KMS-11 (cell line): ENCODE measurements around the gene TAS2R5.

Experiments used
- H2AFZ ChIP-seq: fragments of 200-600 bp; sonication (generic); 2 replicates; pipeline ENCODE4 v1.6.1; 2016; ENCODE audit warnings: antibody characterized with exemption, mixed run types, low read depth
- H3K27ac ChIP-seq: fragments of 200-600 bp; sonication (generic); 2 replicates; pipeline ENCODE4 v1.6.1; 2016; ENCODE audit warnings: mild to moderate bottlenecking, mixed run types
- H3K27me3 ChIP-seq: fragments of 200-600 bp; sonication (generic); 2 replicates; pipeline ENCODE4 v1.6.1; 2017; ENCODE audit warnings: mild to moderate bottlenecking, low read depth, mixed run types, moderate library complexity; ENCODE audit not compliant: insufficient read depth
- H3K36me3 ChIP-seq: fragments of 200-600 bp; sonication (generic); 2 replicates; pipeline ENCODE4 v1.6.1; 2017; ENCODE audit warnings: mild to moderate bottlenecking, mixed run types; ENCODE audit not compliant: insufficient read depth
- H3K4me1 ChIP-seq: fragments of 200-600 bp; sonication (generic); 2 replicates; pipeline ENCODE4 v1.6.1; 2016; ENCODE audit warnings: mild to moderate bottlenecking, low read depth, mixed run types; ENCODE audit not compliant: poor library complexity, severe bottlenecking
- H3K4me2 ChIP-seq: fragments of 200-600 bp; sonication (generic); 2 replicates; pipeline ENCODE4 v1.7.0; 2016; ENCODE audit warnings: mild to moderate bottlenecking, mixed run types
- H3K4me3 ChIP-seq: fragments of 200-600 bp; sonication (generic); IDR thresholded peaks from 2 replicates; pipeline ENCODE4 v1.6.1; 2017; ENCODE audit warnings: low read depth, low read length, mixed read lengths; ENCODE audit not compliant: insufficient read depth
- H3K79me2 ChIP-seq: fragments of 200-600 bp; sonication (generic); 2 replicates; pipeline ENCODE4 v1.6.1; 2016; ENCODE audit warnings: low read depth, mixed run types; ENCODE audit not compliant: insufficient read depth
- H3K9ac ChIP-seq: fragments of 200-600 bp; sonication (generic); 2 replicates; pipeline ENCODE4 v1.6.1; 2016; ENCODE audit warnings: mild to moderate bottlenecking, mixed run types
- H4K20me1 ChIP-seq: fragments of 200-600 bp; sonication (generic); 2 replicates; pipeline ENCODE4 v1.6.1; 2016; ENCODE audit warnings: mild to moderate bottlenecking, mixed run types; ENCODE audit not compliant: insufficient read depth
- CTCF ChIP-seq: fragments of 200-600 bp; sonication (generic); conservative IDR thresholded peaks from 2 replicates; pipeline ENCODE4 v1.6.1; 2017; ENCODE audit warnings: low read depth, mild to moderate bottlenecking, antibody characterized with exemption, low read length, moderate library complexity, mixed read lengths

Gene TAS2R5

DNA sequence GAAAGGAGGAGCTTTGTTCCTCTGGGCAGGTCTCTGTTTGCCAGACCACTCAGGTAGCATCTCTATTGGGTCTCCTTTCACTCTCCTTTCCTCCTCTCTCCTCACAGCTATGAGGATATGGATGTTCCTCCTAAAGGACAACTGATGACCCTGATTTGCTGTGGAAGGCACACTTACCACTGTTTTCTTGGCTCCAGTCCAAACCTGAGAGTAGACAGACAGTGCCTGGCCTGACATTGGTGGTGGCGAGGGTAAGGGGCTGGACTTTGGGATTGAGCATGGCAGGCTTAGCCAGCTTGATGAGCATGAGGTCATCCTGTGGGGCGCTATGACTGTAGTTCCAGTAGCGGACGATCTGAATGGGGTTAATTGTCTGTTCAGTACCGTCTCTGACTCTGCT lies 47.7 kb downstream of the TAS2R5 start:
- H3K4me2 ChIP-seq, result no peak overlapping the region
- no peak overlapping the region for H3K27ac ChIP-seq
- H3K36me3 ChIP-seq, result no peaks in the 10 kb centered on the region
- no peak for TF ChIP-seq CTCF
- no peak overlapping the region for H3K4me3 ChIP-seq
- no peaks in the 10 kb centered on the region for H3K27me3 ChIP-seq
- no peaks in the 10 kb centered on the region for H3K79me2 ChIP-seq
- no peak overlapping the region for H2AFZ ChIP-seq
- H4K20me1 ChIP-seq, result no peaks in the 10 kb centered on the region
- H3K4me1 ChIP-seq, result no peaks in the 10 kb centered on the region
- H3K9ac ChIP-seq, result no peak overlapping the region

GRCh38 chr7:141838581-141838980 lies 48.6 kb downstream of the TAS2R5 start:
- H3K36me3 ChIP-seq, result no peaks in the 10 kb centered on the region
- H2AFZ ChIP-seq, result no peak overlapping the region
- no peak overlapping the region for H3K4me3 ChIP-seq
- no peak for TF ChIP-seq CTCF
- no peak overlapping the region for H3K9ac ChIP-seq
- no peak overlapping the region for H3K27ac ChIP-seq
- H3K79me2 ChIP-seq, result no peaks in the 10 kb centered on the region
- no peak overlapping the region for H3K4me2 ChIP-seq
- H3K4me1 ChIP-seq, result no peaks in the 10 kb centered on the region
- H4K20me1 ChIP-seq, result no peaks in the 10 kb centered on the region
- no peaks in the 10 kb centered on the region for H3K27me3 ChIP-seq

- TF ChIP-seq CTCF, result no peak
- no peak overlapping the region for H3K4me3 ChIP-seq
- H4K20me1 ChIP-seq, result no peaks in the 10 kb centered on the region
These were observed 49.2 kb downstream of the TAS2R5 start for GRCh38 chr7:141839256-141839655.

DNA sequence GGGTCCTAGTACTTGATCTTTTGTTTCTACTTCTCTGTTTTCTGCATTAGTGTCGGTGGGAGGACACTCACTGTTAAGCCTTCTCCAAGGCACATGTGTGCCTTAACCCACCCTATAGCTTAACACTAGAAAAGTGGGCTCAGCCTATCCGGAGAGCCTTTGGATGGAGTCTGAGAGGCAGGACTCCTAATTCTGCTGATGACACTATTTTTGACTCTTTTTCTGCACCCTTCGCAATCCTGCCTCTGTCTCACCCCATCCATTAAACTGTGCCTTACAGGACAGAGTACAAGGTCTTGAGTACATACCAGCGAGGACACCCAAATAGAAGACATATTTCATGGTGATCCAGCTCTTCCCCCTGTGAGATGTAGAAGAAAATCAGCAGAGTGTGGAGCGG lies 50.7 kb downstream of the TAS2R5 start:
- Histone ChIP-seq H3K4me1 (no peaks in the 10 kb centered on the region), H3K79me2 (no peaks in the 10 kb centered on the region), H2AFZ (no peak overlapping the region), H3K4me3 (no peak overlapping the region), H3K9ac (no peak overlapping the region), H3K27me3 (no peaks in the 10 kb centered on the region), H3K27ac (no peak overlapping the region), H3K4me2 (no peak overlapping the region), H3K36me3 (no peaks in the 10 kb centered on the region), H4K20me1 (no peaks in the 10 kb centered on the region)
- TF ChIP-seq CTCF, result no peak

More at GRCh38 chr7:141839256-141839655, 49.2 kb downstream of the TAS2R5 start:
- H3K79me2 ChIP-seq, result no peaks in the 10 kb centered on the region
- no peaks in the 10 kb centered on the region for H3K27me3 ChIP-seq
- no peak overlapping the region for H3K4me2 ChIP-seq
- H3K36me3 ChIP-seq, result no peaks in the 10 kb centered on the region
- no peak overlapping the region for H2AFZ ChIP-seq
- no peaks in the 10 kb centered on the region for H3K4me1 ChIP-seq
- H3K9ac ChIP-seq, result no peak overlapping the region
- no peak overlapping the region for H3K27ac ChIP-seq
